K562 (cell line): Measurements from ENCODE around the gene TRPM4. TPM values are rescaled to one million over a fixed set of nuclear protein-coding genes. Genes with fewer than 3 reads are reported as not detected.

Source experiments
- SP2 ChIP-seq: IDR thresholded peaks from 2 replicates; pipeline ENCODE4 v1.6.1; 2011; ENCODE audit warnings: mild to moderate bottlenecking, low read depth, low read length, moderate library complexity; ENCODE audit not compliant: poor library complexity, severe bottlenecking; ENCODE audit errors: extremely low read depth
- TBP ChIP-seq: optimal IDR thresholded peaks from 2 replicates; pipeline ENCODE3; 2011; ENCODE audit warnings: low read depth, low read length, improper control_type of control experiment
- ZC3H11A ChIP-seq: IDR thresholded peaks from 2 replicates; pipeline ENCODE4 v1.6.1; 2012; ENCODE audit warnings: low read depth, low read length, improper control_type of control experiment
- ZNF134 ChIP-seq: fragments of 250-450 bp; sonication (Bioruptor Pico); conservative IDR thresholded peaks from 2 replicates; pipeline ENCODE4 v1.4.0; 2020
- polyA plus RNA-seq, 8 experiments: library from polyadenylated mRNA; depleted of rRNA in 4 of 8; stranded (reverse) in 5 of 8; unstranded in 3 of 8; fragments of >200 nt; fragmentation: Nextera tagmentation in 2 of 8; fragmentation: Illumina TruSeq in 1 of 8; extraction: Ambion mirVana in 2 of 8; extraction: Trizol in 1 of 8; gene quantifications; 2 replicates each; pipeline versions ENCODE4 v1.2.1 to v1.2.3, GENCODE V29; 2011 to 2014; ENCODE audit warnings: inconsistent platforms in 1 of 8, missing spikeins in 1 of 8
- total RNA-seq, 7 experiments: library from RNA; depleted of rRNA in 6 of 7; stranded (reverse); fragments of >200 nt in 6 of 7; fragmentation: Illumina TruSeq in 2 of 7; extraction: Trizol in 2 of 7; gene quantifications; 2 replicates each; pipeline versions ENCODE4 v1.2.1 to v1.2.3, GENCODE V29; 2011 to 2021; ENCODE audit warnings: low replicate concordance in 1 of 7
- TF ChIP-seq, protein P1 (sequence below), 2 experiments: fragments of 450-650 bp in 1 of 2; sonication (generic) in 1 of 2; formaldehyde crosslinking in 1 of 2; IDR thresholded peaks in 1 of 2; conservative IDR thresholded peaks in 1 of 2; 2 replicates each; pipeline versions ENCODE4 v1.6.1 to v1.8.1; 2016 to 2023; ENCODE audit warnings: mild to moderate bottlenecking in 2 of 2, moderate library complexity in 2 of 2, inconsistent platforms in 1 of 2, missing genetic modification reagents in 1 of 2

The TRPM4 gene
- total and polyA plus RNA-seq, 9 of the 15 experiments (the other 6 are each of a cell fraction or from before 2014, with no cell fraction given) = 6.5 to 45.4 (median 15.2) TPM

DNA sequence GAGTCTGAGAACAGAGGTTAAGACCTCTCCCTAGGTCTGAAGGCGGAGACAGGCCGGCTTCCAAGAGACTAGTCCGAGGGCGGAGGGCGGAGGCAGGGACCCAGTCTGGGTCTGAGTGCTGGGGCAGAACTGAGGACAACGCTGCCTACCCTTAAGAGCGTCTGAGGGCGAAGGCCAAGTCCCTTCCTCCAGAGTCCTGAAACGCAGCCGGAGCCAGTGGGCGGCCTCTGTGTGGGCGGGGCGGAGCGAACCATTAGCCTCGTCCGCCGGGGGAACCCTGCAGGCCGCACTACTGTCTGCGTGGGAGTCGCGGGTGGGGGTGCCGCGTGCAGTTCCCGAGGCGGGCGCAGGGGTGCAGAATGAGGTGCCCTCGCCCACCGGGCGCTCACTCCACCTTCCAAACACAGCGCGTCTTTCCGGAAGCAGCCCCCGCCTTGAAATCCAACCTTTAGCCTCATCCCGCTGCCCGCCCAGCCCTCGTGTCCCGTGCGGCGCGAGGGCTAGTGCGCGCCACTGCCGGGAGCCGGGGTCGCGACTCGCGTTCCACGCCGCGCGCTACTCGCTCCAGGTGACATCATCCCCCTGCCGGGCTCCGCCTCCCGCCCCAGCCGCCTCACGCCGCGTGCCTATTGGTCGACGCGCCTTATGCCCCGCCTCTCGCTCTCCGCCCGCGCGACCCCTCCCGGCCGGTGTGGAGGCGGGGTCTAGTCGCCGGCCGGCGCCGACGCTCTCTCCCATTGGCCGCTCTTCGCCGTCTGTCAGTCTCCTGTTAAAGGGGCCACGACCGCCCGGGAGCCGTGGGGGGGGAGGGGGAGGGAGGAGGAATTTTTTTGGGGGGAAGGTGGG is 38.8 kb upstream of the TRPM4 start, which contains the start of gene C19orf73 (continued):
- TF ChIP-seq ZNF134 (CRISPR knock-in tag) = 0 out of 2 replicates have a peak, but pooled peaks have one; percentile 32
- peak; percentile 67 for TF ChIP-seq SP2
- TF ChIP-seq ZC3H11A = no peak
- TF ChIP-seq, protein P1, sequence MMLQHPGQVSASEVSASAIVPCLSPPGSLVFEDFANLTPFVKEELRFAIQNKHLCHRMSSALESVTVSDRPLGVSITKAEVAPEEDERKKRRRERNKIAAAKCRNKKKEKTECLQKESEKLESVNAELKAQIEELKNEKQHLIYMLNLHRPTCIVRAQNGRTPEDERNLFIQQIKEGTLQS (IDR thresholded peaks at IDR 0.05) = peak; percentile 96
- TF ChIP-seq, protein P1 (CRISPR knock-in tag; conservative IDR thresholded peaks at IDR 0.05) = no peak; the same call in none of the 2 replicates
- peak; percentile 53 for TF ChIP-seq TBP
